Activated naive CD4-positive, alpha-beta T cell (primary cell): Measurements from ENCODE around the gene DNAH11.
"Not testable (repeated sequence)": the region's sequence is repeated elsewhere in the genome, so short reads cannot be mapped to it uniquely, and the experiment has no call there.

ENCODE experiments used
- DNase-seq, 4 experiments: peaks; one replicate each; lab custom pipeline; 2025; lab: John Stamatoyannopoulos, UW

Gene DNAH11

DNA sequence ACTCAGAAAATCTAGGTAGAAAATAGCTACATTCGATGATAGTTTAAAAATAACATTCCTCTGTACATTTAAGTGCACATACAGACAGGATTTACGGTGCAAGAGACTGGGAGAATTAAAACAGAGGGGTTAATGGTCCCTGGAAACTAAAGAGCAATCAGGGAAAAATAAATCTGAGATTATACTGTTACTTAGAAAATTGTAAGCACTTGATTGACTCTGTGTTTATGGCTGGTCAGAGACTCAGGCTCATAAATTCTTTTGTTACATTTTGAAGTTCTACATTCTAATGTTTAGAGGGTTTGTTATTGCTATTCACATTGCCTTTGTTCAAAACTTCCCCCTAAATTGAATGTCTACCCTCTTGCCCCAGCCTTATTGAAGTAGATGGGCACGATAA lies 348.5 kb downstream of the DNAH11 start:
- DNase-seq: no peak

DNA sequence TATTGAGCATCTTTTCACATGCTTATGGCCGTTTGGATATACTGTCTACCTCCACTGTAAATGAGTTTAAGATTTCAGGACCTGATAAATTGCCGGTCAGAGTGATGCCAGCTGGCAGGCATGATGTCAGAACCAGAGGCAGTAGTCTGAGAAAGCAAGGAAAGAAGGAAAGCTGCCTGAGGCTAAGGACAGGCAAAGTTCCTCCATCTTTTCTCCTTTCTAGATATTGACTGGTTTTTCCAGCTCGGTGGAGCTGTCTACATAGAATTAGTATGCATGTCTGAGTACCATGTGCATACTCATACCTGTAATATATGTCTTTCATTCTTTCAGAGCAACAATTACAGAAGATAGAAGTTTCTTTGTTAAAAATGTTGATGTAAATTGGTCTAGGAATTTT lies 350.6 kb downstream of the DNAH11 start:
- DNase-seq: no peak

DNA sequence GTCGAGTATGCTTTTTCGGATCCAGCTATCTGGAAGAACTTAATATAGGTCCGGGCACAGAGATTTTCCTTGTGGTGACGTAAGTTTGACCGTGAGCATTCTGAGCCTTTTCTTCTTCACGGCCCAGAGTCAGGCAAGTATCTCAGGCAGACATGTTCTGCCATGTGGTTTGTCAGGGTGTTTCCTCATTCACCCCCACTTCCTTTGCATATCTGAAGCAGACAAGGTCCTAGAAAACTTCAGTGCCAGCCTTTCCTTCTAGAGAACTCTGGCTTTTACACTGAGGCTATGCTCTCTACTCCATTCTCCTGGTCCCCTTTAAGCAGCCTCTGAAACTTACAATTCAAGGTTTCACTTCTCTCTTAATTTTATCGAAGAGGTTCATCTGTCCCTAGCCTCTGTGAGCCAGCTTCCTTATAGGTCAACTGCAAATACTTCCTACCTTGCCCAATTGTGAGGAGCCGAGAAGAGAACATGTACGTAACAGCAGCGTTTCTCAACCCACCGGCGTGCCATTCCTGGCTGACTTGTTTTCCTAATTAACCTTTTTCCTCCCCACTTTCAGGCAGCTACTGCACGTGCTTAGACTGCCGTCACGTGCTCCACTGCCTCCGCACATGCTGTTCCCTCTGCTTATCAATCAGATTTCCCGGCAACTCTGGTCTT lies 355.6 kb downstream of the DNAH11 start:
- no peak for DNase-seq

DNA sequence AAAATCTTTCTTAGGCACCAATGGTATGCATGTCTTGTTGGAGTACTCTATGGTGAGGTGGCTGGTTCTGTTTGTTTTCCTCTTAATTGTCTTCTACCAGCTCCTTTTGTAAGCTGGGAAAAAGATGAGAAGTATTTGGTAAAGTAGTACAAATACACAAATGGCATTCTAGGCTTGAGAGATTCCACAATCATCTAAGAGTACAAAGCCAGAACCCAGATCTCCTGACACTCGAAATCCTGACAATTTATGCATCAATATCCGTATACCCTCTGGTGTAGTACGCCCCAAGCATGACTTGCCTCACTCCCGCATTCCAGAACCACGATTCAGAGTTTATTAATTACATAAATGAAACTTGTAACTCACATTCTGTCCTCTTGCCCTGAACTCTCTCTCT lies 359.4 kb downstream of the DNAH11 start:
- no peak for DNase-seq

DNA sequence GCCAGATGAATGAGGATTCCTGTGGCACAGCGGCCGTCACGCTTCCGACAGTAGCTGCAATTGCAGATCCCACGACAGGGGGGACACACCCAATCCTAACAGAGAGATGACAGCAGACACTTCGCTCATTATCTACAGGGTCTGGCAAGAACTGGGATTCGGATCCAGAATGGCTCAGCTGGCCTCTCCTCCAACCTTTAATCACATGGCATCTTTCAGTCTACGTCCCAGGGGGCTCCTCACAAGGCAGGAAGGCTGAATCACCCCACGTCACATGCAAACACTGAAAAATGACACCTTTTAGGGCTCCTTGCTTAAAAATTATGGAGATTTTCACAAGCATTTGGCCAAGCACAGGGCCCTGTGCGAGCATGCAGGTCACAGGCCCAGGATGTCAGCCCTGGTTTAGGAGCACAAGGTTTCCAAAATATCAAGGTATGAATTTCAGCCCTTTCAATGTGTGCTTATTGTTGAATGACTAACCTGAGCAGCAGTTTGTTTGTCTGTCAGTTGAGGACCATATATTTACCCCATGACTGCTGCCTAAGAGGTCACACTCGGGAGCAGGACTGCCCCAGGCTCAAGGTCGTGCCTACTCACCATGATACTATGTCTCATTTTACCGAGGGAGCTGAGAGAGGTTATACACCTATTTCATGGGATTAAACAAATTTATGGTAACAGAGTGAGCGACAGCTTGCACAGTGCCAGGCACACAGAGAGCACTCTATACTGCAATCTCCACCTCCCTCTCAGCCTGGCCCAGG lies 360.4 kb downstream of the DNAH11 start:
- no peak for DNase-seq

DNA sequence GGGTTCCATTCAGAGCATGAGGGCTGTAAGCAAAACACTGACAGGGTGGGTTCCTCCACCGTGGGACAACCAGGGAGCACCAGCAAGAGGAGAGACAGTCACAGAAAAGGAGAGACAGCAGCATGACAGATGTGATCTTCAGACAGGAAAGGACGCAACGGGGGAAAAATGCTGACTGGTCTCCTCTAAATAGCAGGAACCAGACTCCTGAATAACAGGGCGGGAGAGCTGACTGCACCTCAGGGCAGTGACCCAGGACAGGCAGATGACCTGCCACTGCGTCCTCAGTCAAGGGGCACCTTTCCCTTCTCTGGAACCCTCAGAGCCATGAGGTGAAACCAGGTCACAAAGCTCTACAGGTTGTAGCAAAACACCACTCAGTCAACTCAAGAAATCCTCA lies 365.9 kb downstream of the DNAH11 start:
- DNase-seq: no peak

DNA sequence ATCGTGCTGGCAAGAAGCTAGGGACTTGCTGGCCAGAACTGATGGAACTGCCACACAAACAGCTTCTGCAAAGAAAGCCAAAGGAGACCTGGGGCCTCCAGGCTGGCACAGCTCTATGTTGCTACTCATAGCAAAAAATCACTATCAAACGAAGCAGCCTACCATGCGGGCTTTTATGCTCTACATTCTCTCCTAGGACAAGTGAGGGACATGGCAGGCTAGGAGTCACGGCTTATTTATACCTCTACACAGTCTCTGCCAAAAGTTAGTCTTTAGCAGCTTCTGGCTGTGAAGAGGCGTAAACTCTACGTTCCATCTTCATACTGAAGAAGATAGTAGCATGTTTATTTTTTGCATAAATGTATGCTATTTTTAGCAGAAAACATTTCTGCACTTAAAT lies 367.4 kb downstream of the DNAH11 start:
- DNase-seq: no peak

DNA sequence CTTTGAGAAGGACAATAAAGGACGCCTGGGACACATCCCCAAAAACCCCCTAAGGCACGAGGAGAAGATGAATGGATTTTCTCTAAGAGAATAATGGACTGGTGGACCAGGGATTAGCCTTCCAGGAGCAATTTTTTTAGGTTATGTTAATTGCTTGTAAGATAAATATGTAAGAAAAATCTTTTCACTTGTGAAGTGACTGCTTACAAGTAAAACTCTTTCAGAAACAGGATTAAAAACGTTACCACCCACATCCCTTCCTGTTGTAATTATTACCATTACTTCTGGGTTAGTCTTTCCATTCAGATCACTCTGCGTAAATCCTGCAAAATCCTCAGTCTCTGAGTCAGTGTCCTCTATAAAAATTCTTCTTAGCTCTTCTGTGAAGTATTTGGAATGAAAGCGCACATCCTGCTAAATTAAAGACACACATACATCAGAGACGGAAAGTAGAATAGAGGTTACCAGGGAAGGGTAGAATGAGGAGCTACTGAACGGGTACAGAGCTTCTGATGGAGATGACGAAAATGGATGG lies 368.6 kb downstream of the DNAH11 start:
- no peak for DNase-seq

DNA sequence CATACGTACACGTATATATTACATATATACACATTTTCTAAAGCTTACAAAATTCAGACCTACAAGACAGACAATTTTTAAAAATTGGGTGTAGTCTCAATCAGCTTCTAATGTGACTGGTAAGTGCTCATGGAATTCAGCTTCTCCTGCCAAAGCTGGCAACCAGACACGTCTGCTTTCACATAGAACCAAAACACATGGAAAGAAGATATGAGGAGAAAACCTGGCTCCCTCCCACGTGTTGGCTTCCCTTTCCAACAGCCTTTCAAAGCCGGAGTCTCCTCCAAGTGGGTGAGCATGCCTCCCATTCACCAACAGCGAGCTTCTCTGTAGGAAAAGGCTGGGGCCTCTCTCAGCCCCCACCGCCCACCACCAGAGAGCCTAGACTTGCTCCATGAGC lies 369.5 kb downstream of the DNAH11 start:
- no peak for DNase-seq

DNA sequence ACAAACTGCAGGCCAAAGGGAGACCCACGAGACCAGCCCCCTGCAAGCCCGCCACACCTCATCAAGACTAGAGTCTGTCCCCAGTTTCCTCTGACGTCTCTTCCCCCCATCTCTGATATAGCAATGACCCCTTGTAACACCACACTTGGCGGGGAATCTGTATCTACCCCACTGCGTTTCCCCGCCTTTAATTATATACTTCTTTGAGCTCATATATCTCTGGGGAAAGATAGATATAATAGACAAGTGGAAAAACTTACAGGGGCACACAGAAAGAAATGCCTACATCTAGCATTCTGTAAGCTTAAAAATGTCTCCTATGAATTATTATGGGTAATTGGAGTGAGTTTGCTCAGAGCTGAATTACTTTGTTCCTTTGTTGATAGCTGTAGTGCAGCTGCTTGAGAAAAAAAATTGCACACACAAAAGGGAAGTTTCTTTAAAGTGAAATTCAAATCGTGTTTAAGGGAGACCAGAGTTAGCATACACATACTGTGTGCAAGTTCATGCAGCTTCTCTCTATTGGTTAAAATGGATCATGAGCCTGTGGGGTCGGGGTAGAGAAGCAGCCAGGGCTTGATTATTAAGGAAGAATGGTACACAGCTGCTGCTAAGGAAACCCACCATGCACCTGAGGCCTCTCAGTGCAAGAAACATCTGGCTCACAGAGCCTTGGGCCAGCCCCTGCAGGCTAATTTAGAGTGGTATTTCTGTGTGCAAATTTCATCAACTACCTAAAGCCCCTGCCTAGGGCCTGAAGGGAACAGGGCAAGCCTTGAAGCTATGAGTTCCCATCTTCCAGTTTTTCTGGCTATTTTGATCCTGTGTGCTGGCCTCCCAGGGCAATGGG lies 370.3 kb downstream of the DNAH11 start:
- no peak for DNase-seq

DNA sequence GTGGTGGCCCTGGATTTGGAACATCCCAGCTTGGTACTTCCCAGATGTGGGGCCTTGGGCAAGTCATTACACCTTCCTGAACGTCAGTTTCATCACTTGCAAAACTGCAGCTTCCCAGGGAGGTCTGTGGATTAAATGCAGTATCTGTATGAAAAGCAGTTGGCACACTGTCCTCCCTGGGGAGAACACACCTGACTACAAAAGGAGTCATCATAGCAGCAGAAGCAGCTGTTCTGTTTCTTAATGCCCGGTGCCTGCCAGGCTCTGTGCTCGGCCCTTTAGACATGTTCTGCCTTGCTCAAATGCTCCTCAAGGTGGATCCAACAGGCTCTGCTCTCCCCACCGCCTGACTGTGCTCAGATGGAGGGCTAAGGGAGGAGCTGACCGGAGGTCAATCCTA lies 371.8 kb downstream of the DNAH11 start:
- DNase-seq: no peak

DNA sequence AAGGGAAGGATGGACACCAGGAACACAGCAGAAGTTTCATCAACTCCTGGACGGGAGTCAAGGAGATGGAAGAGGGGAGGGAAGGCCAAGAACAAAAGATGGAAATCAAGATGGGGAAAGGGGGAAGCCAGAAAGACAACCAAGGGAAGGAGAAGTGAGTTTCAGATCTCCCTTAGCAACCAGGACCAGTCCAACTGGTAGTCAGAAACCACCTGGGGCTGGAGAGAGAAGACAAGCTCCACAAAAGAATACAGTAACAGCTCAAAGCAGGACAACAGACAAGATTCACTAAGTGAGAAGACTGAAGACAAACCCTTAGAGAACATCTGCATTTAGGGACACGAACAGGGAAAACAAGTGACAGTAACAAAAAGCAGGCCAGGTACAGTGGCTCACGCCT lies 372.3 kb downstream of the DNAH11 start:
- DNase-seq: no peak

DNA sequence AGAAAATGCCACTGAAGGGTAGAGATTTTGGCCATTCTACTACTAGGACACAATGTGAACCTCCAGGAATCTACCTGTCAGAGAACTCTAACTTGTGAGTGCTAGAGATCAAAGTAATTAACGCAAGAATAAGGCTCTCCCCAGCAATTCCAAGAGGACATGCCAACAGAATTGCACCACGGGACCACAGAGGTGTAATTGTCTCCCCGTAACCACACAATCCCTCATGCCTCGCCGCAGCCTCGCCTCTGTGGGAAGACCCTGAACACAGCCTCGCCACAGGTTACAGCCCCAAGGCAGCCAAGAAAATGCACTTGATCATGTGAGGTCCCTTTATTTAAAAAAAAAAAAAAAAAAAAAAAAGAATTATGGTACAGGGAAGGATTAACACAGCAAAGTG lies 373.3 kb downstream of the DNAH11 start:
- DNase-seq: no peak

DNA sequence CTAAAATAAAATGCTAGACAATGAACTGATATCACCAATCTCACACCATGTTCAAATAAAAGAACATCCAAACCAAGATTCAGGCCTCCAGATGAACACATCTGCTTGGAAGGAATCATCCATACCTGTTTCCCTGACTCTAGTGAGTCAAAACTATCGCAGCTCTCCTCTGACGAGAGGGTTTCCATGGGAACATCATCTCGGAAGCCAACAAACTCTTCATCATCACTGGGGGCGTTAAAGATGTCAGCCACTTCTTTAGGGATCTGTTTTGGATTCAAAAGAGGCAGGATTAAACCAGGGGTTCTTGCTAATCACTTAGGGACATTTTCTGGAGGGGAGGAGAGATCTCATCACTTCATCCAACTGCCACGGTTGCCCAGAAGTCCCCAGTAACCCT lies 373.8 kb downstream of the DNAH11 start:
- no peak for DNase-seq

DNA sequence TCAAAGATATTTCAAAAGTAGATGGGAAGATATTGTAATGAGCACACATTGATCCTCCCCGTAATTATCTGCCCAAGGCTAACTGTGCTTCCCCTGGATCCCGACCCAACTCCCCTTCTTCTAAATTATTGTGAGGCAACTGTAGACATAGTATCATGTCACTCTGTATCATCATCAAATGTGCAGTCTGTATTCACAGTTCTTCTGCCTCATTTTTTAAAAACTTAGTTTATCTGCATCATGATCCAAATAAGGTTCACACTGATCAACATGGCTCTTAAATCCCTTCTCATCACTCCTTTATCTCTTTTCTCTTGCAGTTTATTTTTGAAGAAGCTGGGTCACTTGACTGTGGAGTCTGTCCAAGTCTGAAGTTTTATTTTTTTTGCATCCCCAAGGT lies 375.4 kb downstream of the DNAH11 start:
- DNase-seq: no peak

DNA sequence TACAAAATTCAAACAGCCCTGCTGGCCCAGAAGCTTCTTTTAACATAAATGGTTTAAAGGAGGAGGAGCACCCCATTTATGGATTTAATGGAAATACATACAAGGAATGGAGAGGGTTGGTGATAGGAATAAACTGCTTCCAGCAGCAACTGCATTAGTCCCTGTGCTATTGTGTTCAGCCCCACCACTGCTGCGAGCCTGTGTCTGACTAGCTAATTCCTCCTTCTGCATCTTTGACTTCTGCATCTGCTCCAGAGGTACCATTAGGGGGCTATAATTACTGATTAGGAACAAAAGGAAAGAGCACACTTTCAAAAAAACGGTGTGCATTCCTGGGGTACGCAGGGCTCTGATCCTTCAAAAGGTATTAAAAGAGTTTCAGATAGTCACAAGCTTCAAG lies 378.1 kb downstream of the DNAH11 start:
- no peak for DNase-seq

DNA sequence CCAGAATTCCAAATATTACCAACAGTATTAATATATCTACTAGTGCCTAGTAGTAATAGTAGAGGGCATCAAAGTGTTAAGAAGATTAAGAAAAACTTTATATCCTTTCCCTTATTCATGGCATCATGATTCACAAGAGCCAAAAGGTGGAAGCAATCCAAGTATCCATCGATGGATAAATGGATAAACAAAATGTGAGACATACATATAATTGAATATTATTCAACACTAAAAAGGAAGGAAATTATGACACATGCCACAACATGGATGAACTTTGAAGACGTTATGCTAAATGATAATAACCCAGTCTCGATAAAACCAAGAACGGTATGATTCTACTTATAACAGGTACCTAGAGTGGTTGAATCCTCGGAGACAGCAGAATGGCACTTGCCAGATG lies 379.8 kb downstream of the DNAH11 start:
- DNase-seq: no peak

DNA sequence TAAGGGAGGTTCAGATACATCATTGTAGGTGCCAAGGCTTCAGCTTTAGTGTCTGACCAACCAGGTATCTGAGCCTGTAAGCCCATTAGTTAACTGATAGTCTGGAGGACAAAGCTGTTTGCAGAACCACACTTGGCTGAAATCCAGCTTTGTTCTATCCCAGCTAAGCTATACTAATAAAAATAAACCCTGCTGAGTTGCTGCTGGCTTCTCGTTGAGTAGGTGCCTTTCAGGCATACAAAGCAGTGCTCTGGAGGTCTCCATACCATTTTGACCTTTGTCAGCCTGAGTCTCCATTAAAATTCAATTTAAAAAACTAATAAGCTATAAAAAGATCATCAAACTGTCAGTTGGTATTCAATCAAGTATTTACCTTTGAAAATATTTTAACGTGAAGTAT lies 380.8 kb downstream of the DNAH11 start:
- no peak for DNase-seq

DNA sequence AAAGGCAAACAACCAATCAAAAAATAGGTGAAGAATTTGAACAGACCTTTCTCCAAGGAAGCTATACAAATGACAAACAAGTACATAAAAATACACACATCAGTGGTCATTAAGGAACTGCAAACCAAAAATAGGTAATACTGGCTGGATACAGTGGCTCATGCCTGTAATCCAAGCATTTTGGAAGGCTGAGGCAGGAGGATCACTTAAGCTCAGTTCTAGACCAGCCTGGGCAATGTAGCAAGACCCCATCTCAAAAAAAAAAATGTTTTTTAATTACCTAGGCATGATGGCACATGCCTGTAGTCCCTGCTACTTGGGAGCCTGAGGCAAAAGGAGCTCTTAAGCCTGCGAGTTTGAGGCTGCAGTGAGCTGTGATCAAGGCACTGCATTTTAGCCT lies 383.6 kb downstream of the DNAH11 start:
- no peak for DNase-seq

DNA sequence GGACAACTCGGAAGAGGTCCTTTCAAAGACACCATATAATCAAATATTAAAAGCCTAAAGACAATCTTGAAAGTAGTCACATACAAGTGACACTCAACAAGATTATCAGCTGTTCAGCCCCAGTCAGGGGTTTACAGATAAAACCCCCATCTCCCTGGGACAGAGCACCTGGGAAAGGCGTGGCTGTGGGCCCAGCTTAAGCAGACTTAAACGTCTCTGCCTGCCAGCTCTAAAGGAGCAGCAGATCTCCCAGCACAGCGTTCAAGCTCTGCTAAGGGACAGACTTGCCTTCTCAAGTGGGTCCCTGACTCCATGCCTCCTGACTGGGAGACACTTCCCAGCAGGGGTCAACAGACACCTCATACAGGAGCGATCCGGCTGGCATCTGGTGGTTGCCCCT lies 384.9 kb downstream of the DNAH11 start:
- no peak for DNase-seq

DNA sequence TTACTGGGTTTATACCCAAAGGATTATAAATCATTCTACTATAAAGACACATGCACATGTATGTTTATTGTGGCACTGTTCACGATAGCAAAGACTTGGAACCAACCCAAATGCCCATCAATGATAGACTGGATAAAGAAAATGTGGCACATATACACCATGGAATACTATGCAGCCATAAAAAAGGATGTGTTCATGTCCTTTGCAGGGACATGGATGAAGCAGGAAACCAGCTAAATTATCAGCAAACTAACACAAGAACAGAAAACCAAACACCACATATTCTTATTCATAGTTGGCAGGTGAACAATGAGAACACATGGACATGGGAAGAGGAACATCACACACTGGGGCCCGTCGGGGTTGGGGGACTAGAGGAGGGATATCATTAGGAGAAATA lies 390.5 kb downstream of the DNAH11 start:
- not testable (repeated sequence) for DNase-seq

DNA sequence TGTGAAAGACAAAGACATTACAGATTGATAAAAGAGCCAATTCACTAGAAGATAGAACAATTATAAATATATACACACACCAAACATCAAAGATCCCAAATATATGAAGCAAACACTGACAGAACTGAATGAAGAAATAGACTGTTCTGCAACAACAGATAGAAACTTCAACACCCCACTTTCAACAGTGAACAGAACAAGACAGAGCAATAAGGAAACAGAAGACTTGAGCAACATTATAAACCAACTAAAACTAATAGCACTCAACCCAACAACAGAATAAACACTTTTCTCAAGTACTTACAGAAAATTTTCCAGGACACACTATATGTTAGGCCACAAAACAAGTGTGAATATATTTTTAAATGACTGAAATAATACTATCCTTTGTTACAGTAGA lies 392.0 kb downstream of the DNAH11 start:
- DNase-seq: no peak

DNA sequence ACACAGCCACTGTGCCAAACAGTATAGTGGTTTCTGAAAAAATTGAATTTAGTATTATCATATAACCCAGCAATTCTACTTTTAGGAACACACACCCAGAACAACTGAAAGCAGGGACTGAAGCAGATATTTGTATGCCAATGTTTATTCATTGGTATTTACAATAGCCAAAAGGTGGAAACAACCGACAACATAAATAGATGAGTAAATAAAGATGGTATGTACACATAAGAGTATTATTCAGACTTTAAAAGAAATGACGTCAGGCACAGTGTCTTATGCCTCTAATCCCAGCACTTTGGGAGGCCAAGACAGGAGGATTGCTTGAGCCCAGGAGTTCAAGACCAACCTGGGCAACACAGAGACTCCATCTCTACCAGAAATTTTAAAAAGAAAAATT lies 395.6 kb downstream of the DNAH11 start:
- DNase-seq: no peak
